ENCODE data around the gene RASGRP4. TPM values are rescaled to one million over a fixed set of nuclear protein-coding genes. Genes with fewer than 3 reads are reported as not detected.
A peak's percentile ranks its signal among the peaks of the same experiment; 100 is the strongest.
"Not testable (repeated sequence)": the region's sequence is repeated elsewhere in the genome, so short reads cannot be mapped to it uniquely, and the experiment has no call there.

Gene RASGRP4
- total and polyA plus RNA-seq, 4 donors: 0.54 to 9.8 (median 4.1) TPM

DNA sequence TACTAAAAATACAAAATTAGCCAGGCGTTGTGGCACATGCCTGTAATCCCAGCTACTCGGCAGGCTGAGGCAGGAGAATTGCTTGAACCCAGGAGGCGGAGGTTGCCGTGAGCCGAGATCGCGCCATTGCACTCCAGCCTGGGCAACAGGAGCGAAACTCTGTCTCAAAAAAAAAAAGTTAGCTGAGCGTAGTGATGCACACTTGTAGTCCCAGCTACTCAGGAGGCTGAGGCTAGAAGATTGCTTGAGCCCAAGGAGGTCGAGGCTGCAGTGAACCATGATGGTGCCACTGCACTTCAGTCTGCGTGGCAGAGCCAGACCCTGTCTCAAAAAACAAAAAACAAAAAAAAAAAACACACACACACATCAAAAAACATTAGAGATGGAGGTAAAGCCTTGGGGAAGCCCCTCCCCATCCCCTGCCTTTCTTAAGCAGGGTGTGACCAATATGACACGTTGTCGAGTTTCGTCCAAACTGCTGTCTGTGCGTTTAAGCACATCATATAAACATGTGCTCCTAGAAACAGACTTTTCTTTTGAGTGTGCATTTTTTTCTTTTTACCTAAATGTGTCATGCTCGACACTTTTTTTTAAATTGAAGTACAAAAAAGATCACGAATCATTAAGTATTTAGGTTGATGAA, 1.1 kb upstream of the RASGRP4 start:
- H3K4me3 ChIP-seq (ENCODE audit: low read length in 2 of 2); intact Hi-C loops (cut with DNase I); ATAC-seq (ENCODE audit: low FRiP score): not testable (repeated sequence)

DNA sequence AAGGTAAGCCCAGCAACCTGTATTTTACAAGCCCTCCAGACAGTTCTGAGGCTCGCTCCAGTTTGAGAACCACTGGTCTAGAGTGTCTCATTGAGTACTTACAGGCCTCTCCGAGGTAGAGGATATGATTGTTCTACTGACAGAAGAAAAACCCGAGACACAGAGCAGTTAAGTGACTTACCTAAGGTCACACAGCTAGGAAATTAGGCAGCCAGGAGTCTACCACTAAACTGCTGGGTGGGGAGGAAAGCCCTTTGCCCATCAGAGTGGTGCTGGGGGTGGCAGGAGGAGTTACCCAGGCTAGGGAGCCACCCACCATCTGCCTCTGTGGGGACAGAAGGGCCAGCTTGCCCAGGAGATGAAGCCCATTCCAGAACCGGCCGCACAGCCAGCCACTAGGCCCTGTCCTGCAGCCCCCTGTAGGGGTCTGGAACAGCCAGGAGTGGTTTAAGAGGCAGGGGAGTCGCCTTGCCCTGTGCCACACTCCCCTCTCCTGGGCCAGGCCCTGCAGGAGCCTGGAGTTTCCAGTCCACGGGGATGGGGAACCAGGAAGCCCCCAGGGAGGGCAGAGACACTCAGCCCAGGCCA, 703 bp downstream of the RASGRP4 start:
- no peak overlapping the region for H3K4me3 ChIP-seq (ENCODE audit: low read length in 2 of 2)
- ATAC-seq (ENCODE audit: low FRiP score): no peak
- WGBS, 2 donors: 64 to 74% methylated on average over 7 of the region's 7 CpGs
- H3K27me3 ChIP-seq (ENCODE audit: control insufficient read depth in 1 of 2, insufficient read depth in 2 of 2, low read length in 1 of 2): no peaks in the 10 kb centered on the region
- H3K36me3 ChIP-seq (ENCODE audit: control insufficient read depth in 1 of 2, insufficient read depth in 2 of 2, low read length in 1 of 2): no peaks in the 10 kb centered on the region
- no peaks in the 10 kb centered on the region for H3K4me1 ChIP-seq (ENCODE audit: control insufficient read depth in 1 of 2, insufficient read depth in 2 of 2, low read length in 2 of 2)
- no peaks in the 10 kb centered on the region for H3K9me3 ChIP-seq (ENCODE audit: control insufficient read depth, low read length)
- intact Hi-C loops (cut with DNase I): no loop called here
- no peak for DNase-seq
- no peak overlapping the region for H3K27ac ChIP-seq (ENCODE audit: low read depth in 1 of 2, low read length in 2 of 2)

More for the DNA sequence above, 1.1 kb upstream of the RASGRP4 start:
- WGBS, 2 donors: 66 to 68% methylated on average over 17 of the region's 17 CpGs
- DNase-seq; H3K36me3 ChIP-seq (ENCODE audit: control insufficient read depth in 1 of 2, insufficient read depth in 2 of 2, low read length in 1 of 2); H3K9me3 ChIP-seq (ENCODE audit: control insufficient read depth, low read length); H3K27ac ChIP-seq (ENCODE audit: low read depth in 1 of 2, low read length in 2 of 2); H3K27me3 ChIP-seq (ENCODE audit: control insufficient read depth in 1 of 2, insufficient read depth in 2 of 2, low read length in 1 of 2); H3K4me1 ChIP-seq (ENCODE audit: control insufficient read depth in 1 of 2, insufficient read depth in 2 of 2, low read length in 2 of 2): not testable (repeated sequence)

DNA sequence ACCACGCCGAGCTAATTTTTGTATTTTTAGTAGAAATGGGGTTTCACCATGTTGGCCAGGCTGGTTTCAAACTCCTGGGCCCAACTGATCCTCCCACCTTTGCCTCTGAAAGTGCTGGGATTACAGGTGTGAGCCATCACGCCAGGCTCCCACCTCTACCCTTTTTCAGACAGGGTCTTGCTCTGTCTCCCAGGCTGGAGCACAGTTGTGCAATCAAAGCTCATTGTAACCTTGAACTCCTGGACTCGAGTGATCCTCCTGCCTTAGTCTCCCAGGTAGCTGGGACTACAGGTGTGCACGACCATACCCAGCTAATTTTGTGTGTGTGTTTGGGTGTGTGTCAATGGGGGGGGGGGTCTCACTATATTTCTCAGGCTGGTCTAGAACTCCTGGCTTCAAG, 1.7 kb downstream of the RASGRP4 start:
- intact Hi-C loops (cut with DNase I): no loop called here
- H3K27ac ChIP-seq (ENCODE audit: low read depth in 1 of 2, low read length in 2 of 2): no peak overlapping the region
- H3K4me3 ChIP-seq (ENCODE audit: low read length in 2 of 2): no peak overlapping the region
- no peaks in the 10 kb centered on the region for H3K27me3 ChIP-seq (ENCODE audit: control insufficient read depth in 1 of 2, insufficient read depth in 2 of 2, low read length in 1 of 2)
- no peak for DNase-seq
- no peaks in the 10 kb centered on the region for H3K9me3 ChIP-seq (ENCODE audit: control insufficient read depth, low read length)
- H3K4me1 ChIP-seq (ENCODE audit: control insufficient read depth in 1 of 2, insufficient read depth in 2 of 2, low read length in 2 of 2): no peaks in the 10 kb centered on the region
- WGBS, 2 donors: 89 to 90% methylated on average over 4 to 5 of the region's 5 CpGs
- no peak for ATAC-seq (ENCODE audit: low FRiP score)
- no peaks in the 10 kb centered on the region for H3K36me3 ChIP-seq (ENCODE audit: control insufficient read depth in 1 of 2, insufficient read depth in 2 of 2, low read length in 1 of 2)

DNA sequence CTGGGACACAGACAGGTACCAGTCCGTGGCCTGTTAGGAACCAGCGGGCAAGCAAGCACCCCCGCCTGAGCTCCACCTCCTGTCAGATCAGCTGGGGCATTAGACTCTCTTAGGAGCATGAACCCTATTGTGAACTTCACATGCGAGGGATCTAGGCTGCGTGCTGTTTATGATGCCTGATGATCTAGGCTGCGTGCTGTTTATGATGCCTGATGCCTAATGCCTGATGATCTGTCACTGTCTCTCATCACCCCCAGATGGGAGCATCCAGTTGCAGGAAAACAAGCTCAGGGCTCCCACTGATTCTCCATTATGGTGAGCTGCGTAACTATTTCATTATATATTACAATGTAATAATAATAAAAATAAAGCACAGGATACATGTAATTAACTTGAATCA, 3.6 kb downstream of the RASGRP4 start:
- no peak for ATAC-seq (ENCODE audit: low FRiP score)
- Histone ChIP-seq H3K27ac (ENCODE audit: low read depth in 1 of 2, low read length in 2 of 2) (no peak overlapping the region), H3K9me3 (ENCODE audit: control insufficient read depth, low read length) (no peaks in the 10 kb centered on the region), H3K4me1 (ENCODE audit: control insufficient read depth in 1 of 2, insufficient read depth in 2 of 2, low read length in 2 of 2) (no peaks in the 10 kb centered on the region), H3K36me3 (ENCODE audit: control insufficient read depth in 1 of 2, insufficient read depth in 2 of 2, low read length in 1 of 2) (no peaks in the 10 kb centered on the region), H3K27me3 (ENCODE audit: control insufficient read depth in 1 of 2, insufficient read depth in 2 of 2, low read length in 1 of 2) (no peaks in the 10 kb centered on the region), H3K4me3 (ENCODE audit: low read length in 2 of 2) (no peak overlapping the region)
- DNase-seq: no peak
- 81 to 82% methylated on average over 7 of the region's 7 CpGs for WGBS, 2 donors
- intact Hi-C loops (cut with DNase I): no loop called here

DNA sequence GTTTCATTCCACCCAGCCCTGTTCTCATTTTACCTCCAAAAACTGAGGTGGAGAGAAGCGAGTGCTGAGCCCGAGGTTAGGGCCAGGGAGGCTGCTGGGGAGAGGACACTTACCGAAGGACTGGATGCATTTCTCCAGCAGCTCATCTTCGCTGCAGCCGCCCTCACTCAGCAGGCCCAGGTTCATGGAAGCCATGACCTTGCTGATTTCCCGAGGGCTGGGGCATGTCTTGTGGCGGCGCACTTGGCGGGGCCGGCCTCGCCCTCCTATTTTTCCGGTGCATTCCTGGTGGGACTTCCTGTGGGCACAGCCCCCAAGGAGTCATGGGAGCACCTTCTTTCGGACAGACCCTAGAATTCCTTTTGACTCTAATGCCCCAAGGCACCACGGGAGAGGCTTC, 4.2 kb downstream of the RASGRP4 start:
- no peak overlapping the region for H3K27ac ChIP-seq (ENCODE audit: low read depth in 1 of 2, low read length in 2 of 2)
- H3K27me3 ChIP-seq (ENCODE audit: control insufficient read depth in 1 of 2, insufficient read depth in 2 of 2, low read length in 1 of 2): no peaks in the 10 kb centered on the region
- DNase-seq (no peak), ATAC-seq (ENCODE audit: low FRiP score) (no peak)
- no peaks in the 10 kb centered on the region for H3K4me1 ChIP-seq (ENCODE audit: control insufficient read depth in 1 of 2, insufficient read depth in 2 of 2, low read length in 2 of 2)
- WGBS, 2 donors: 74 to 82% methylated on average over 14 of the region's 14 CpGs
- intact Hi-C loops (cut with DNase I): no loop called here
- H3K36me3 ChIP-seq (ENCODE audit: control insufficient read depth in 1 of 2, insufficient read depth in 2 of 2, low read length in 1 of 2): no peaks in the 10 kb centered on the region
- no peaks in the 10 kb centered on the region for H3K9me3 ChIP-seq (ENCODE audit: control insufficient read depth, low read length)
- H3K4me3 ChIP-seq (ENCODE audit: low read length in 2 of 2): no peak overlapping the region

DNA sequence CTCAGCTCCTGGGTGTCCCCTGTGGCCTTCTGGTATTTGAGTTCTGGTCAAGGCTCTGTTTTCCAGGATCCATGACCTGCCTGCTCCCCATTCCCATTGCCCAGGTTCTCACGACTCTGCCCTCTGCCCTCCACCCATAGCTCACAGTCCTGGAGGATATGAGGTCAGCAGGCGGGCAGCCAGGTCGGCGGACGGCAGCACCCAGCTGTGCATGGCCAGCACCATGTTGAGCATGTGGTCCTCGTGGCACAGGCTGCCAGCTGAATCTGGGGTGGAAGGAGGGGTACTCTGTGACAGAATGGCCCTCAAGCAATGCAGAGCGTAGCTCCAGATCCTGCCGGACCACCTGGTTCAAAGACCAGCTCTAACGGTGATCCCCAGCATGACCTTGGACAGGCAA, 5.1 kb downstream of the RASGRP4 start:
- Histone ChIP-seq H3K4me3 (ENCODE audit: low read length in 2 of 2) (no peak overlapping the region), H3K9me3 (ENCODE audit: control insufficient read depth, low read length) (no peaks in the 10 kb centered on the region), H3K27me3 (ENCODE audit: control insufficient read depth in 1 of 2, insufficient read depth in 2 of 2, low read length in 1 of 2) (no peaks in the 10 kb centered on the region), H3K36me3 (ENCODE audit: control insufficient read depth in 1 of 2, insufficient read depth in 2 of 2, low read length in 1 of 2) (no peaks in the 10 kb centered on the region), H3K27ac (ENCODE audit: low read depth in 1 of 2, low read length in 2 of 2) (no peak overlapping the region), H3K4me1 (ENCODE audit: control insufficient read depth in 1 of 2, insufficient read depth in 2 of 2, low read length in 2 of 2) (no peaks in the 10 kb centered on the region)
- intact Hi-C loops (cut with DNase I): no loop called here
- no peak for DNase-seq
- no peak for ATAC-seq (ENCODE audit: low FRiP score)
- WGBS, 2 donors: 82 to 91% methylated on average over 9 of the region's 9 CpGs

DNA sequence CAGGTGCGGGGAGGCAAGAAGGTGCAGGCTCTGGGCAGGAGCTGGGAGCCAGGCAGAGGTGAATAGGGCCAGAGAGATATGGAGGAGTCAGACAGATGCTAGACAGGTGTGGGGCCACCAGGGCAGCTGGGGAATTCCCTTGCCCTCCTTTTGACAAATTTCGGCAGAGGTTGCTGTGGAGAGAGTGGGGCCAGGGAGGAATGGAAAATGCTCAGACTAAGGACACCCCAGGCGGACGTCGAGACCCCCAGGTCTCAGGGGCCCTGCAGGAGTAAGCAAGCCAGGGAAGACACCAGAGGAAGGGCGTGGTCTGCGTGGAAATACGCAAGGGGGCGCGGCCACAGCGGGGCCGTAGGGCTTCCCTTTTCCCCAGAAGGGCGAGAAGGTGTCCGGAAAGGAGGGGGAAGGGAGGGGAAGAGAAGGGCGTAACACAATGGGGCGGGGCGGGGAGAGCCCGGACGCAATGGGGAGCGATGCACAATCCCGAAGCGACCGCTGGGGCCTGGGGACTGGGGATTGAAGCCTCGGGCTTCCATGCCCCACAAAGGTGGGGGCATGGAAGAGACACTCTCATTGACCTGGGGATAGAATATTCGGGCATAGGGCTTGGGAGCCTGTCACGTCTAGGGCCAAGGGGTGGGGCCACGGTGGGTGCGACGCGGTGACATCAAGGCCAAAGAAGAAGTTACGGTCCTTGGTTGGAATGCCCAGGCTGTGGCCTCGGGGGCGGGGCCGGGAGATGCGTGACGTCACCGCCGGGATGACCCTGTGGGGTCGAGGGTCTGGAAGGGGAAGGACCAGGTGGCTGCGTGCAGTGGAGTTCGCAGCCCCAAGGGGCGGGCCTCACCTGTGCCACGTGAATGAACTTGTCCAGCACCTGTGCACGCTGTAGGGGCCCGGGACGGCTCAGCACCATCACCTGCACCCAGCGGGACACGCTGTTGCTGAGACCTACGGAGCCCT, 8.2 kb downstream of the RASGRP4 start:
- H3K4me3 ChIP-seq (ENCODE audit: low read length in 2 of 2): no peak overlapping the region
- H3K27me3 ChIP-seq (ENCODE audit: control insufficient read depth in 1 of 2, insufficient read depth in 2 of 2, low read length in 1 of 2): no peaks in the 10 kb centered on the region
- intact Hi-C loops (cut with DNase I): no loop called here
- H3K4me1 ChIP-seq (ENCODE audit: control insufficient read depth in 1 of 2, insufficient read depth in 2 of 2, low read length in 2 of 2): no peaks in the 10 kb centered on the region
- H3K27ac ChIP-seq (ENCODE audit: low read depth in 1 of 2, low read length in 2 of 2): no peak overlapping the region
- DNase-seq (peak; percentile 81 to 86), ATAC-seq (ENCODE audit: low FRiP score) (peak; percentile 64)
- 7 to 8% methylated on average over 40 to 49 of the region's 49 CpGs for WGBS, 2 donors
- H3K36me3 ChIP-seq (ENCODE audit: control insufficient read depth in 1 of 2, insufficient read depth in 2 of 2, low read length in 1 of 2): no peaks in the 10 kb centered on the region
- no peaks in the 10 kb centered on the region for H3K9me3 ChIP-seq (ENCODE audit: control insufficient read depth, low read length)

DNA sequence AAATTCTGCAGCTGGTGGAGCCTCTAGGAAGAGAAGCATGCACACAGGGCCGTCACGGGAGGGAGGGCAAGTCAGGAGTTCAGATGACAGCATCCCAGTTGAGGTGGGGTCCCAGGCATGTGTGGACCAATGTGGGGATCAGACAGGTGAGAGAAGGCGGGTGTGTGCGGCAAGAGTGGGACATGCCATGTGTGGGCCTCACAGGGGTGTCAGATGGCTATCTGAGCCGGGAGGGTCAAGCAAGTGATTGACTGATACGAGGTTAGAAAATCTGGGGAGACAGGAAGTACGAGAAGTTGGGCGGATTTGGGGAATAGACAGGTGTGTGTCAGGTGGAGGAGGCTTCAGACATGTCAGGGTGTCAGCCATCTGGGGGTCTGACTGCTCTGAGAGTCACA, 8.9 kb downstream of the RASGRP4 start:
- Histone ChIP-seq H3K27ac (ENCODE audit: low read depth in 1 of 2, low read length in 2 of 2) (no peak overlapping the region), H3K4me1 (ENCODE audit: control insufficient read depth in 1 of 2, insufficient read depth in 2 of 2, low read length in 2 of 2) (no peaks in the 10 kb centered on the region), H3K27me3 (ENCODE audit: control insufficient read depth in 1 of 2, insufficient read depth in 2 of 2, low read length in 1 of 2) (no peaks in the 10 kb centered on the region), H3K4me3 (ENCODE audit: low read length in 2 of 2) (no peak overlapping the region), H3K9me3 (ENCODE audit: control insufficient read depth, low read length) (no peaks in the 10 kb centered on the region), H3K36me3 (ENCODE audit: control insufficient read depth in 1 of 2, insufficient read depth in 2 of 2, low read length in 1 of 2) (no peaks in the 10 kb centered on the region)
- WGBS, 2 donors: 87 to 91% methylated on average over 8 of the region's 8 CpGs
- intact Hi-C loops (cut with DNase I): no loop called here
- no peak for ATAC-seq (ENCODE audit: low FRiP score)
- no peak for DNase-seq
